Liver (tissue), 9 donors: ENCODE measurements around the gene ZNF335. TPM values are rescaled to one million over a fixed set of nuclear protein-coding genes. Genes with fewer than 3 reads are reported as not detected.

ENCODE experiments used
- DNase-seq: peaks from one replicate; pipeline ENCODE4 v3.0.0-alpha.2; 2017; ENCODE audit warnings: low spot score
- H3K27ac ChIP-seq, 2 donors: one replicate each; pipeline ENCODE4 v1.7.0; 2013; ENCODE audit warnings: inconsistent platforms in 2 of 2, low read length in 2 of 2, control low read depth in 1 of 2, low read depth in 1 of 2, mild to moderate bottlenecking in 1 of 2
- H3K27me3 ChIP-seq, 4 donors: one replicate each; pipeline versions ENCODE4 v1.6.1 to v1.7.0; 2013; ENCODE audit warnings: low read length in 3 of 4, inconsistent platforms in 1 of 4, mild to moderate bottlenecking in 1 of 4, moderate library complexity in 1 of 4; ENCODE audit not compliant: control insufficient read depth in 4 of 4, insufficient read depth in 4 of 4
- H3K36me3 ChIP-seq, 4 donors: one replicate each; pipeline versions ENCODE4 v1.6.1 to v1.7.0; 2013; ENCODE audit warnings: low read length in 3 of 4, mild to moderate bottlenecking in 3 of 4, low read depth in 1 of 4, moderate library complexity in 1 of 4; ENCODE audit not compliant: control insufficient read depth in 4 of 4, insufficient read depth in 3 of 4
- H3K4me1 ChIP-seq, 4 donors: one replicate each; pipeline versions ENCODE4 v1.6.1 to v1.7.0; 2013; ENCODE audit warnings: low read length in 3 of 4, mild to moderate bottlenecking in 3 of 4, moderate library complexity in 1 of 4; ENCODE audit not compliant: control insufficient read depth in 4 of 4, insufficient read depth in 4 of 4
- H3K4me3 ChIP-seq, 3 donors: one replicate each; pipeline versions ENCODE4 v1.6.1 to v1.7.0; 2013; ENCODE audit warnings: low read length in 3 of 3, control low read depth in 1 of 3, low read depth in 1 of 3, mild to moderate bottlenecking in 1 of 3
- H3K9ac ChIP-seq, 2 donors: one replicate each; pipeline ENCODE4 v1.7.0; 2013; ENCODE audit warnings: low read length in 2 of 2, mild to moderate bottlenecking in 2 of 2, moderate library complexity in 2 of 2, control low read depth in 1 of 2, low read depth in 1 of 2
- H3K9me3 ChIP-seq, 4 donors: one replicate each; pipeline versions ENCODE4 v1.6.1 to v1.7.0; 2013; ENCODE audit warnings: low read length in 3 of 4; ENCODE audit not compliant: control insufficient read depth in 4 of 4
- ATF3 ChIP-seq: IDR thresholded peaks from 2 replicates; pipeline ENCODE4 v1.6.1; 2016; ENCODE audit warnings: antibody characterized with exemption
- CTCF ChIP-seq: fragments of 150-350 bp; IDR thresholded peaks from 2 replicates; pipeline ENCODE4 v1.5.1; 2017; ENCODE audit warnings: improper control_type of control experiment, low read depth, low read length; ENCODE audit not compliant: missing input control
- EGR1 ChIP-seq, 2 donors: IDR thresholded peaks; 2 replicates each; pipeline ENCODE4 v1.6.1; 2016 to 2018; ENCODE audit warnings: antibody characterized with exemption in 2 of 2, low read depth in 2 of 2
- FOXA1 ChIP-seq: IDR thresholded peaks from 2 replicates; pipeline ENCODE4 v1.6.1; 2016; ENCODE audit warnings: antibody characterized with exemption
- GABPA ChIP-seq, 2 donors: IDR thresholded peaks in 1 of 2; conservative IDR thresholded peaks in 1 of 2; 2 replicates each; pipeline ENCODE4 v1.6.1; 2016; ENCODE audit warnings: antibody characterized with exemption in 2 of 2, mild to moderate bottlenecking in 1 of 2, moderate library complexity in 1 of 2
- HNF4A ChIP-seq, 2 donors: conservative IDR thresholded peaks; 2 replicates each; pipeline ENCODE4 v1.6.1; 2016; ENCODE audit warnings: antibody characterized with exemption in 2 of 2, mild to moderate bottlenecking in 2 of 2
- HNF4G ChIP-seq: IDR thresholded peaks from 2 replicates; pipeline ENCODE4 v1.6.1; 2016; ENCODE audit warnings: antibody characterized with exemption
- JUND ChIP-seq, 2 donors: IDR thresholded peaks; 2 replicates each; pipeline ENCODE4 v1.6.1; 2016; ENCODE audit warnings: antibody characterized with exemption in 2 of 2
- NR2F2 ChIP-seq: IDR thresholded peaks from 2 replicates; pipeline ENCODE4 v1.6.1; 2016; ENCODE audit warnings: antibody characterized with exemption
- RAD21 ChIP-seq, 2 donors: IDR thresholded peaks; 2 replicates each; pipeline ENCODE4 v1.6.1; 2016; ENCODE audit warnings: antibody characterized with exemption in 2 of 2, mild to moderate bottlenecking in 2 of 2
- TAF1 ChIP-seq: conservative IDR thresholded peaks from 2 replicates; pipeline ENCODE4 v1.6.1; 2016; ENCODE audit warnings: antibody characterized with exemption, mild to moderate bottlenecking
- YY1 ChIP-seq: IDR thresholded peaks from 2 replicates; pipeline ENCODE4 v1.6.1; 2016; ENCODE audit warnings: antibody characterized with exemption, mild to moderate bottlenecking
- ZBTB33 ChIP-seq: IDR thresholded peaks from 2 replicates; pipeline ENCODE4 v1.6.1; 2016; ENCODE audit warnings: antibody characterized with exemption
- WGBS: extraction: QIAGEN DNeasy Blood & Tissue Kit; methylation state at CpG from one replicate; pipeline ENCODE4 v1.1.7; 2013; 5-methylcytosine and 5-hydroxymethylcytosine counted together
- polyA plus RNA-seq, 2 donors: library from polyadenylated mRNA; stranded (reverse) in 1 of 2; unstranded in 1 of 2; fragments of 200-250 nt in 1 of 2; fragments of >200 nt in 1 of 2; fragmentation: Nextera tagmentation in 1 of 2; extraction: Ambion mirVana in 1 of 2; gene quantifications; one replicate each; pipeline versions ENCODE4 v1.2.1 to v1.2.3, GENCODE V29; 2013 to 2015
- total RNA-seq, 2 donors: library from RNA; depleted of rRNA; stranded (reverse); fragments of >200 nt; gene quantifications; one replicate each; pipeline ENCODE4 v1.2.3, GENCODE V29; 2014
- donor health status: healthy.
- donor health status: healthy.
- donor health status: healthy.
- donor health status: healthy.
- donor health status: healthy.

The ZNF335 gene
- total and polyA plus RNA-seq, 4 donors: 3.0 to 14.6 (median 6.6) TPM

- Histone ChIP-seq H3K9me3 (no peaks in the 10 kb centered on the region), H3K4me3 (peak overlapping the region in 1 of 3 donors; percentile 2), H3K27me3 (peaks cover 3 to 14% (median 9%) of the 10 kb centered on the region in 4 donors), H3K4me1 (peaks cover 9 to 17% (median 11%) of the 10 kb centered on the region in 4 donors), H3K9ac (no peak overlapping the region), H3K36me3 (no peaks in the 10 kb centered on the region), H3K27ac (no peak overlapping the region)
- WGBS: 13% methylated on average over 74 of the region's 74 CpGs
- no peak for TF ChIP-seq CTCF
- no peak for DNase-seq
Measured at GRCh38 chr20:46010491-46011391, 38.7 kb upstream of the ZNF335 start.

GRCh38 chr20:46009816-46010215, 37.8 kb upstream of the ZNF335 start:
- H3K9ac ChIP-seq: no peak overlapping the region
- H3K27ac ChIP-seq: no peak overlapping the region
- TF ChIP-seq CTCF (no peak), TAF1 (no peak), ZBTB33 (no peak), RAD21 (IDR thresholded peaks at IDR 0.05) (no peak), YY1 (no peak), EGR1 (IDR thresholded peaks at IDR 0.05; ENCODE audit: low read depth in 2 of 2) (no peak), HNF4A (conservative IDR thresholded peaks at IDR 0.05) (no peak), HNF4G (no peak), NR2F2 (no peak), FOXA1 (no peak), GABPA (IDR thresholded peaks at IDR 0.05 in 1 of 2, conservative IDR thresholded peaks at IDR 0.05 in 1 of 2) (no peak), ATF3 (no peak), JUND (IDR thresholded peaks at IDR 0.05) (no peak)
- H3K4me3 ChIP-seq: no peak overlapping the region
- peaks cover 7 to 16% (median 10%) of the 10 kb centered on the region in 4 donors for H3K4me1 ChIP-seq
- H3K9me3 ChIP-seq: no peaks in the 10 kb centered on the region
- no peak for DNase-seq
- H3K27me3 ChIP-seq: peaks cover 3 to 21% (median 9%) of the 10 kb centered on the region in 4 donors
- no peaks in the 10 kb centered on the region for H3K36me3 ChIP-seq
- 34% methylated on average over 20 of the region's 20 CpGs for WGBS
